ENCODE data around the gene RP2. TPM values are rescaled to one million over a fixed set of nuclear protein-coding genes. Genes with fewer than 3 reads are reported as not detected.

The RP2 gene
- total RNA-seq, 4 donors from 2014 or later: 1.2 to 15.0 (median 11.1) TPM

- no peaks in the 10 kb centered on the region for H3K9me3 ChIP-seq
- no peaks in the 10 kb centered on the region for H3K4me1 ChIP-seq
- no peak overlapping the region for H3K27ac ChIP-seq
- no peaks in the 10 kb centered on the region for H3K36me3 ChIP-seq
- intact Hi-C loops (cut with DNase I; ENCODE audit: low total_unique reads) (no loop called here), in situ Hi-C loops (cut with MboI; ENCODE audit: low pct_ligation_motif_present in 1 of 4, low pct_unique_long_range_greater_than_20kb in 1 of 4, low sequenced_read_pairs in 3 of 4) (no loop called here)
- no peak overlapping the region for H3K4me3 ChIP-seq
- TF ChIP-seq, protein P1, sequence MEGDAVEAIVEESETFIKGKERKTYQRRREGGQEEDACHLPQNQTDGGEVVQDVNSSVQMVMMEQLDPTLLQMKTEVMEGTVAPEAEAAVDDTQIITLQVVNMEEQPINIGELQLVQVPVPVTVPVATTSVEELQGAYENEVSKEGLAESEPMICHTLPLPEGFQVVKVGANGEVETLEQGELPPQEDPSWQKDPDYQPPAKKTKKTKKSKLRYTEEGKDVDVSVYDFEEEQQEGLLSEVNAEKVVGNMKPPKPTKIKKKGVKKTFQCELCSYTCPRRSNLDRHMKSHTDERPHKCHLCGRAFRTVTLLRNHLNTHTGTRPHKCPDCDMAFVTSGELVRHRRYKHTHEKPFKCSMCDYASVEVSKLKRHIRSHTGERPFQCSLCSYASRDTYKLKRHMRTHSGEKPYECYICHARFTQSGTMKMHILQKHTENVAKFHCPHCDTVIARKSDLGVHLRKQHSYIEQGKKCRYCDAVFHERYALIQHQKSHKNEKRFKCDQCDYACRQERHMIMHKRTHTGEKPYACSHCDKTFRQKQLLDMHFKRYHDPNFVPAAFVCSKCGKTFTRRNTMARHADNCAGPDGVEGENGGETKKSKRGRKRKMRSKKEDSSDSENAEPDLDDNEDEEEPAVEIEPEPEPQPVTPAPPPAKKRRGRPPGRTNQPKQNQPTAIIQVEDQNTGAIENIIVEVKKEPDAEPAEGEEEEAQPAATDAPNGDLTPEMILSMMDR (IDR thresholded peaks at IDR 0.05): no peak
- H3K27me3 ChIP-seq: no peaks in the 10 kb centered on the region
- WGBS, 2 donors (ENCODE audit: low coverage in 1 of 2): 57% methylated on average over 2 of the region's 2 CpGs; no CpG with 5 or more reads in 1 of the 2 donors
- no peak for DNase-seq
Observed at GRCh38 chrX:46873746-46874145, 36.9 kb downstream of the RP2 start.

DNA sequence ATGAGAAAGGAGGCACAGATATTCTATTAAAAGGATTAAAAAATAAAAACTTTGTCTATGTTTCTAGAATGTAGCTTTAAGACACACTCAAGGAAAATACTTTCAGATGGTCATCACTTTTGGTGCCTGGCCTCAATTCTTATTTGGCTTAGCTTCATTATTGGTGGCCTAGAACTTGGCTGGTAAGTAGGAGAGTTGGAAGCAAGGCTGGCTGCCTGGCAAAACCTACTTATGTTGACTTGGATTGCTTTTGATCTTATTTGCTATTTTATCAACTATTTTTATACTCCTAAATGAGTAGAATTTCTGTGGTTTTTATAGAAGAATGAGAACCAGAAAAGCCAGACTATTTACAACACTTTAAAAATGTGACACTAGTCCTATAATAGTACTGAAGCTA is 40.1 kb downstream of the RP2 start:
- Histone ChIP-seq H3K27ac (no peak overlapping the region), H3K9me3 (no peaks in the 10 kb centered on the region), H3K27me3 (no peaks in the 10 kb centered on the region), H3K36me3 (no peaks in the 10 kb centered on the region), H3K4me3 (no peak overlapping the region), H3K4me1 (no peaks in the 10 kb centered on the region)
- TF ChIP-seq POLR2AphosphoS5 (IDR thresholded peaks at IDR 0.05): no peak
- no peak for TF ChIP-seq POLR2A (IDR thresholded peaks at IDR 0.05)
- TF ChIP-seq, protein P1 (IDR thresholded peaks at IDR 0.05): no peak
- TF ChIP-seq EP300 (IDR thresholded peaks at IDR 0.05; ENCODE audit: low read depth): no peak
- intact Hi-C loops (cut with DNase I; ENCODE audit: low total_unique reads): no loop called here
- DNase-seq: no peak
- in situ Hi-C loops (cut with MboI; ENCODE audit: low pct_ligation_motif_present in 1 of 4, low pct_unique_long_range_greater_than_20kb in 1 of 4, low sequenced_read_pairs in 3 of 4): loop anchor here in 2 of 4 donors (25.0 kb wide), 1 partner anchor 110 kb away; no protein-coding TSS in a partner anchor

GRCh38 chrX:46882266-46882665 is 45.4 kb downstream of the RP2 start:
- Histone ChIP-seq H3K27me3 (no peaks in the 10 kb centered on the region), H3K4me1 (no peaks in the 10 kb centered on the region), H3K27ac (no peak overlapping the region), H3K4me3 (no peak overlapping the region), H3K9me3 (no peaks in the 10 kb centered on the region), H3K36me3 (no peaks in the 10 kb centered on the region)
- 60% methylated on average over 1 of the region's 1 CpG; no CpG with 5 or more reads in 1 of the 2 donors for WGBS, 2 donors (ENCODE audit: low coverage in 1 of 2)
- no peak for DNase-seq
- TF ChIP-seq, protein P1 (IDR thresholded peaks at IDR 0.05): no peak
- TF ChIP-seq EP300 (IDR thresholded peaks at IDR 0.05; ENCODE audit: low read depth) (no peak), POLR2A (IDR thresholded peaks at IDR 0.05) (no peak), POLR2AphosphoS5 (IDR thresholded peaks at IDR 0.05) (no peak)
- in situ Hi-C loops (cut with MboI; ENCODE audit: low pct_ligation_motif_present in 1 of 4, low pct_unique_long_range_greater_than_20kb in 1 of 4, low sequenced_read_pairs in 3 of 4): loop anchor here in 2 of 4 donors (25.0 kb wide), 1 partner anchor 105 kb away; no protein-coding TSS in a partner anchor
- intact Hi-C loops (cut with DNase I; ENCODE audit: low total_unique reads): no loop called here

DNA sequence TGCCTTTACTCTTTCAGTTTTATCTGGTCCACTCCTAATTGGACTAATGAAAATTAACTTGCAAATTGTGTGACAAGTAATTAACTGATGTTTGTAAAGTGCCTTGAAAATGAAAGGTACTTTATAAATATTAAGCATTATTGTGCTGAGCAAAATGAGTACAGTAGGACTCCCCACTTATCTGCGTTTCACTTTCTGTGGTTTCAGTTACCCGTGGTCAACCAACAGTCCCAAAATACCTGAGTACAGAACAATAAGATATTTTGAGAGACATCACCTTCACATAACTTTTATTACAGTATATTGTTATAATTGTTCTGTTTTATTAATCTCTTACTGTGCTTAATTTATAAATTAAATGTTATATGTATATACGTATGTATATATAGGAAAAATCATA is 48.0 kb downstream of the RP2 start:
- TF ChIP-seq EP300 (IDR thresholded peaks at IDR 0.05; ENCODE audit: low read depth) (no peak), POLR2A (IDR thresholded peaks at IDR 0.05) (no peak), POLR2AphosphoS5 (IDR thresholded peaks at IDR 0.05) (no peak)
- TF ChIP-seq, protein P1 (IDR thresholded peaks at IDR 0.05): no peak
- DNase-seq: no peak
- in situ Hi-C loops (cut with MboI; ENCODE audit: low pct_ligation_motif_present in 1 of 4, low pct_unique_long_range_greater_than_20kb in 1 of 4, low sequenced_read_pairs in 3 of 4) (loop anchor here in 2 of 4 donors (25.0 kb wide), 1 partner anchor 103 kb away; no protein-coding TSS in a partner anchor), intact Hi-C loops (cut with DNase I; ENCODE audit: low total_unique reads) (no loop called here)
- Histone ChIP-seq H3K4me3 (no peak overlapping the region), H3K36me3 (no peaks in the 10 kb centered on the region), H3K4me1 (no peaks in the 10 kb centered on the region), H3K9me3 (no peaks in the 10 kb centered on the region), H3K27me3 (no peaks in the 10 kb centered on the region), H3K27ac (no peak overlapping the region)
- 60 to 73% methylated on average over 1 to 3 of the region's 3 CpGs for WGBS, 2 donors (ENCODE audit: low coverage in 1 of 2)

Data from transverse colon (tissue), 4 donors.